HG03108 (cell line): Measurements from ENCODE around the gene BABAM2.
"Not testable (repeated sequence)": the region's sequence is repeated elsewhere in the genome, so short reads cannot be mapped to it uniquely, and the experiment has no call there.

ENCODE experiments used
- ATAC-seq: cut with Tn5 transposase; IDR thresholded peaks from one replicate; pipeline ENCODE4 v1.9.1; 2021; ENCODE audit warnings: moderate library complexity; ENCODE audit not compliant: unreplicated experiment

The BABAM2 gene

DNA sequence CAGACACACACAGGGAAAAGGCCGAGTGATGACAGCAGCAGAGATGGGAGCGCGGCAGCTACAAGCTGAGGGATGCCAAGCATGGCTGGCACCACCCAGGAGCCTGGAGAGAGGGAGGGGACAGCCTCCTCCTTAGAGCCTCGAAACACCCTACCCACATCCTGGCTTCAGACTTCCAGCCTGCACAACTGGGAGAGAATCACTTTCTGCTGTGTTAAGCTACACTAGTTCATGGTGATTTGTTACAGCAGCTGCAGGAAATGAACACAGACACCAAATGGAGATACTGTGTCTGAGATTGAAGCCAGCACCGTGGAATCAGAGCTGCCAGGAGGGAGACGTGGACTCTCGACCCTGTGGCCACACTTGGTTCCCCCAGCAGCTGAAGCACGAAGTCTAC is 474.6 kb downstream of the BABAM2 start:
- no peak for ATAC-seq

DNA sequence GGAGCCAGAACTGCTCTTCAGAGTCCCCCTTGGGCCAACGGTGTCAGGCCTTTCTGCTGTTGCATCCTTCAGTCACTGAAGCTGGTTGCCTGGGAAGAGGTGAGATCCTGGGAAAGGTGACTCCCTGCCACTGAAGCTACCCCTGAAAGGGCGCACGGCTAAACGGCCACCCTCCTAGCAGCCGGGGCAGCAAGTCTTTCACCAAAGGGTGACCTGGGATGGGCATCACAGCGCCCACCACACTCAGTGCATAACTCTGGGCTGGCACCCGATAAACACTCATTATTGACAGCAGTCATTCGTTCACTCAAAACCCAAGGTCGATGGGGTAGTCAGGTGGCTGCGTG is 475.6 kb downstream of the BABAM2 start:
- no peak for ATAC-seq

DNA sequence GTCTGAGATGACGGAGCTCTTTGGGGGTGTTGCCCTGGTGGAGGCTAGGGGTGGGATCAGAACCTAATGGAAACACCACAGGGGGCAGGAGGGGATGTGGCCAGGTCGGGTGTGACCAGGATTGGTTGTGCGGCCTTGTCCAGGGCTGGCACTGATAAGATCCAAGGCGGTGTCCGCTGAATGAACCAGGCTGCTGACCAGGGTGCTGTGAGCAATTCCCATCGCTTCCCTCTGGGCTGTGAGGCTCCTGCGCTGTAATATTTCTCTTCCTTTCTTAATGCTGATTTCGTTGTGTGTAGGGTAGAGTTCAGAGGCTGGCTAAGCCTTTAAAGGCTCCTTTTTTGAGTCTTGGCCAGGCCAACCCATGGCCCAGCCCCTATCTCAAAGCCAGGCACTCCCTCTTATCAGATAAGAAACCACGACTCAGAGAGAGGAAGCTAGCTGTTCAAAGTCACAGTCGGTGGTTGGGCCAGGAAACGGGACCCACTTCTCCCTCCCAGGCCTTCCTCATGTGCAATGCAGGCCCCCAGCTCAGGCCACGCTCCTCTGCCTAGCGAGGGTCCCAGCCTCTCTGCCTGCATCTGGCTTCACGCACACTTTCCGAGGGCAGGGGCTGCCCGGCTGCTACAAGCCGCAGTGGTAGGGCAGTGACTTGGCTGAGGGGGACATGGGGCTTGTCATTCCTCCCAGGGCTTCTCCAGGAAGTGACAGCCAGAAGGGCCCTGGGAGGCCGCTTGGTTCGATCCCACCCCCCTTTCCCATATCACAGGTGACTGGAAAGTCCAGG is 476.2 kb downstream of the BABAM2 start:
- ATAC-seq, result no peak

DNA sequence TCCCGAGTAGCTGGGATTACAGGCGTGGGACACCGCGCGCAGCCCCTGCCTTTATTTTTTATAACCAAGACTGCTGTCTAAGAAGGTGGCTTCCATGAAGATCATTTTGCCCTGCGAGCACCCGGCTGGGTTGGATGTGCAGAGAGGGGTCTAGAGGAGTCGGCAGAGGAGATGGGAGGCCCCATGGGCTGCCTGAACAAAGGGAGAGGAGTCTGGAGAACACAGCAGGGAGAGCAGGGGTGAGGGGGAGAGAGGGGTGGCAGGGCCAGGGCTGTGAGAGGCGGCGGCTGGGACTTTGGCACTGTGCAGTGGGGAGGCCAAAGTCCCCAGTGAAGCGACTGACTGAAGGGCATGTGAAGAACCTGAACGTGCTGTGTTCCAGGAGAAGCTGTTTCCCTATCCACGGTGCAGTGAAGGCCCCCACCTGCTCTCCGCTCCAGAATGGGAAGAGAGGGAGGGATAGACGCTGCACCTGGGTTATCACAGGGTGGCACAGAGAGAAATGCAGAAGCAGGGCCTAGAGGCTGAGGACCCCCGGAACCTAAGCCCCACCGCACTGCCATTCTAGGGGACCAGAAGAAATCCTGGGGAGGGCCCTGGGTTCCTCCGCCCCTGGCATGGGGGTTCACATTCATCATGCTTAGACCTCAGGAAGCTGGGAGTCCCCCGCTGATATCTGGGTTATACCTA is 477.3 kb downstream of the BABAM2 start:
- no peak for ATAC-seq

DNA sequence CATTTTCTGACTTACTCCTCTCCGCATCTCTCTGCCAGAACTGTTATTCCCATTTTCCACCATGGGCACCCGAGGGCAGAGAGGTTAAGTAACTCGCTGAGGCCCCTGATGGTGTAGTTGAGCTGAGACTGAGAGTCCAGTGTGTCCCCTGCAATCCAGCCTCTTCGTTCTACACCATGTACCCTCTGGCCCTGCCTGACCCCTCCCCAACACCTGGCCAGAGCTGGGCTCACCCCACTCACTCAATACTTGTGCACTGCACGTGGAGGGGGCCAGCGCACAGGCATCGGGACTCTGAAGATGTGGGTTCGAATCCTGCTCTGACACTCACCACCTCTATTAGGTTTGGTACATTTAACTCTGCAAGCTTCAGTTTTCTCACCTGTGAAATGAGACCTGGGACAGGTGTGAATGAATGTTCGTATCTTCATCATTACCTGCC is 477.8 kb downstream of the BABAM2 start:
- no peak for ATAC-seq

DNA sequence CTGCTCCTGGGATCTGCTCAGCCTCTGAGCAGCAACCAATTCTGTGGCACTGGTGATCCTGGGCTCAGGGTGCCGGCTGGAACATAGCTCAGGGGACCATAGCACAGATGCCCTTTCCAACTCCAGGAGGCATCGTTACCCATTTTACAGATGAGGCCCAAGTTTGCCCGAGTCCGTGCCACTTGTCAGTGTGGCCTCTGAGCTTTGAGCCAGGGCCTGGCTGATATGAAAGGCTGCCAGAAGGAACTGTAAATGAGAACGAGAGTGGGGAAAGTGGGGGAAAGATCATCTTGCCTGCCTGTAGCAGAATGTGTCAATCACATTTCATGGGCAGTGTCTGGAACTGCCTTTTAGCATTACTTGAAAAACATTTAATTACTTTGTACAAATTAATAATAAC is 478.8 kb downstream of the BABAM2 start:
- no peak for ATAC-seq

DNA sequence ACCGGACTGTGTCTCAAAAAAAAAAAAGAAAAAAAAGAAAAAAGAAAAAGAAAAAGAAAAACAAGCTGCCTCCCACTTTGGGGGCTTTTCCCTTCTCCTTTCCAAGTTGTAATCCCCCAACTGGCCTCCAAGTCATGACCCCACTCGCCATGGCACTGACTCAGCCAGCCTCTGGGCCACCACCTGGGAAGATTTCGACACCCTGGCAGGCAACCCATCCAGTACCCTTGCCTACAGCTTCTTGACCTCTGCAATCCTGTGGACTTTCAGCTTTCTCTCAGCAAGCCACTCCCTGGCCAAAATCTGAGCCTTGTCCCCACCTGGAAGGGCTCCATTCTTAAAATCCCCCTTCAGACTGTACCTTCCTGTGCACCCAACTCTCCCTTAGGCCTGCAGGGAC is 479.8 kb downstream of the BABAM2 start:
- no peak for ATAC-seq

DNA sequence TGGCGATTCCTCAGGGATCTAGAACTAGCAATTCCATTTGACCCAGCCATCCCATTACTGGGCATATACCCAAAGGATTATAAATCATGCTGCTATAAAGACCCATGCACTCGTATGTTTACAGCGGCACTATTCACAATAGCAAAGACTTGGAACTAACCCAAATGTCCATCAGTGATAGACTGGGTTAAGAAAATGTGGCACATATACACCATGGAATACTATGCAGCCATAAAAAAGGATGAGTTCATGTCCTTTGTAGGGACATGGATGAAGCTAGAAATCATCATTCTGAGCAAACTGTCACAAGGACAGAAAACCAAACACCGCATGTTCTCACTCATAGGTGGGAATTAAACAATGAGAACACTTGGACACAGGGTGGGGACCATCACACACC is 481.2 kb downstream of the BABAM2 start:
- ATAC-seq, result not testable (repeated sequence)

DNA sequence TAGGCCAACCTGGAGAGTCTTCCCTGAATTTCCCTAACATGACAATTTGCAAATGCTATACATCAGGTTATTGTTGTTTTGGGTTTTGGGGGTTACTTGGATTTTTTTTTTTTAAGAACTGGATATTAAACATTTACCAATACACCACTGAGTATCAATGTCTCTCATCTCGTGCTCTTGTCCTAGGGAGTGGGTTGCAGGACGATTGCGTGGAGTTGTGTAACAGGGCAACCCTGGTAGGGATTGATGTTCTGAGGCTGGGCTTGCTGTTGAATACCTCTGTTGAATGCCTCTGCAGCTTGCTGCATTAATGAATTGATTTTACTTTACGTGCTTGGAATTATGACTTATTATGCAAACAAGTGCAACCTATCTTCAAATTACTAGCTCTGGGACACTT is 483.3 kb downstream of the BABAM2 start:
- ATAC-seq, result no peak

DNA sequence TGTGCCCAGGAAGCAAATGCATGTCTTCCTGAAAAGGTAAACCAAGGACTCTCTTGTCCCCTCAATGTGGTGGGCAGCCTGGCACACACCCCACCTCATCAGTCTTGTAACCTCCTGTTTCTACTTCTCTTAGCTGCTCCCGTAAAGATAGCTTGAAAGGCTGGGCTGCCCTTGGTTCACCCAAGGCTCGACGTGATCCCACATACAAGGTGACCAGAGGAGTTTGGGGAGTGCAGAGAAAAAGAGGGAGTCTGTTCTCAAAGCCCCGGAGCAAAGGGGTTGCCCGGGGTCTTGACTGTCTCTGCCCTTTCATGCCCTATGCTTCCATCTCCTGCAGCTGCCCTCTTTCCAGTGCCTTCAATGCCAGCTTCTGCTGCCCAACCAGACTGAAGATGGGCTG is 483.8 kb downstream of the BABAM2 start:
- no peak for ATAC-seq

DNA sequence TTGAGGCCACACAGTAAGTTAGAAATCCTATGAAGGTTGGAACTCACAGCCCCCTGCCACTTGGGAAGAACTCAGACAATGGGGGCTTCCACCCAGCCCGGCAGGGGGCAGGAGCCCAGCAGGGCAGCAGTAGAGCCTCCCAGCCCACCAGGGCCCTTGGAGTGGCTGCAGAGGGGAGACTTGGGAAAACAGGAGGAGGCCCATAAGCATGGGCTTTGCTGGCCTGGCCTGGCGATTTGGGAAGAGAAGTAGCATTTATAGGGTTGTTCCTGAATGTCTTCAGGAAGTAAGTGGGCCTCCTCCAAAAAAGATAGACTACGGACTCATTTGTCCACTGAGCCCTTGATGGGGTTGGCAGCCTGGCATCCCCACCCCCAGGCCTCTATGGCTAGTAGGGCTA is 484.7 kb downstream of the BABAM2 start:
- ATAC-seq, result no peak

DNA sequence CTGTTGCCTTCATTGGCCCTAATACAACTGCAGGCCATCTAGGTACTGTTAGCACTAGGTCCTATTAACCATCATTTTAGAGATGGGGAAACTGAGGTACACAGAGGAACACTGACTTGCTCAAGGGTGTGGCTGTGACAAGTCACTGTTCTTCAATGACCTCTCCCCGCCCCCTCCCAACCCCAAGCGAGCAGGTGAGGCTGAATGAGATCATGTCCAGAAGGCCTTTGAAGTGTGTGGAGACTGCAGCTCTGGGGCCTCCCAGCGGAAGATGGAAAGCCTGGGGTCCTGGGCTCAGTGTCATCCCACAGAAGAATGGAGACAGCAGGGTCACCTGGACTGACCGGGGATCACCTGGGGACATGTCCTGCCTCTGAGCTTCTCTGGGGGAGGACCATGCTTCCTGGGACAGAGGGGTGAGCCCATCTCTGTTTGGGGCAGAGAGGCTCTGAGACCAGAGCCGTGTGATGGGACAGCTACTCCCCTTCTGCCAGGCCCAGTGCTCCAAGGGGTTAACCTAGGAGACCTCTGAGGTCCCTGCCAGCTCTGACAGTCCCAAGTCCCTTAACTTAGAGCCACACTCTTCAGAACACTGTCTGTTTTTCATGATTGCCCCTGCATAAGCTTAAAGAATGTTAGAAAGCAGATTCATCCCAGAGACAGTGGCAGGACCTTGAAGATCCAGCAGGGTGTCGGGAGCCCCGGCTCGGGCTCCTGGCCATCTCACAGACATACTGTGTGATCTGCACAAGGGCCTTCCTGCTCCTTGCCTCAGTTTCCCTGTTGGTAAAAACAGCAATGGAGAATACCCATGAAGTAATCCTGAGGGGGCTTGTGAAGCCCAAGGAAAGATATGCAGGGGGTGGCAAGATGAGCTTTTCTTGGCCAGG is 485.5 kb downstream of the BABAM2 start:
- ATAC-seq, result no peak

DNA sequence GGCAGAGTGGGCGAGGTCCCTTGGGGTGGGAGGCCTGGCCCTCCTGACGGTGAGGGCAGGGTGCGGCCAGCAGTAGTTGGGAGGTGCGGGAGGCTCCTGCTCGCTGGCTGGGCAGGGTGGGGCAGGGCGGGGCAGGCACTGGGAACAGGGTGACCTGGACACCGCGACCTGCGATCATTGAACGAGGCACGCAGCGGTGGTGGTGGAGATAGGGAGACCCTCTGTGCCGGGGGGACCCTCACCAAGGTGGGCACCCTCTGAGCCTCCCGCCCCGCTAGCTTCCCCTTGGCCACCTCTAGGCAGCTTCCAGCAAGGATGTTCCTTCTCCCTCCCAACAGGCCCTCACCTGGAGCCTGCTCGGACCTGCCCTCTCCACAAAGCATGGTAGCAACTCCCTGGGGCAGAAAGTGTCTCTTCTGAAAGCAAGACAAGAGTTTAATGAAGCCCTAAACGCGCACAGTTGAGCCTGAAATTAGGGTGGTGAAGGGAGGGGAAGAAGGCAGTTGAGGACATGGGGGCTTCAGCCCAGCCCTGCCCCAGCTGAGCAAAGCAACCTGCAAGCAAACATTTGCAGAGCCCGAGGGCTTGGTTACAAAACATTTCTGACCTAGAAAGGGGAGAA is 486.8 kb downstream of the BABAM2 start:
- ATAC-seq, result no peak

DNA sequence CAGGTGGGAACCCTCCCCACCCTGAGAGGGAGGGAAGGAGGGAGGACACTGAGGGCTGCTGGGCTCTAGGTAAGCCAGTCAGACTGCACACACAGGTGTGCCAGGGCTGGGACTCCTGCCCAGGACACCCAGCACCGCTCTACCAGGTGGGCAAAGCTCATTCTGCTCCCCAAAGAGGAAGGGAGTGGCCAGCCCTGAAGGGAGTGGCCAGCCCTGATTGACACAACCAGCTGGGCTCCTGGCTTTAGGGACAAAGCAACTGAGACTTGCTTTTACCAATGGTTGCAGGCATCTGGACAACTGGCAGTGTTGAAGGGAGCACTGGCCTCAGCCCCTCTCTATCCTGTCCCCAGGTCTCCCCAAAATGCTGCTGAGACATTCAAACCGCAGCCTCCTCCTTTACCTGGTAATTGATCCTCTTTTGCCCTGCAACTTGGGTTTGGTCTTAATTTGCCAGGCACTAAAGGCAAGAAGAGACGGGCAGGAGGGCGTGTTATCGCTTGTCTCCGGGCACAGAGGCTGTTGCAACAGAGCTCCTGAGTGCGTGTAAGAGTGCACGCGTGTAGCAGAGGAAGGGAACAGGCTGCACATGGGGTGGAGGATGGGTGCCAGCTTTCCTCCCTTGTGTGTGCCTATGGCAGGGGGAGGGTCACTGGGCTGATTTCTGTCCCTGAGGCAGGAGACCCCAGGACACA is 487.6 kb downstream of the BABAM2 start:
- ATAC-seq, result no peak

DNA sequence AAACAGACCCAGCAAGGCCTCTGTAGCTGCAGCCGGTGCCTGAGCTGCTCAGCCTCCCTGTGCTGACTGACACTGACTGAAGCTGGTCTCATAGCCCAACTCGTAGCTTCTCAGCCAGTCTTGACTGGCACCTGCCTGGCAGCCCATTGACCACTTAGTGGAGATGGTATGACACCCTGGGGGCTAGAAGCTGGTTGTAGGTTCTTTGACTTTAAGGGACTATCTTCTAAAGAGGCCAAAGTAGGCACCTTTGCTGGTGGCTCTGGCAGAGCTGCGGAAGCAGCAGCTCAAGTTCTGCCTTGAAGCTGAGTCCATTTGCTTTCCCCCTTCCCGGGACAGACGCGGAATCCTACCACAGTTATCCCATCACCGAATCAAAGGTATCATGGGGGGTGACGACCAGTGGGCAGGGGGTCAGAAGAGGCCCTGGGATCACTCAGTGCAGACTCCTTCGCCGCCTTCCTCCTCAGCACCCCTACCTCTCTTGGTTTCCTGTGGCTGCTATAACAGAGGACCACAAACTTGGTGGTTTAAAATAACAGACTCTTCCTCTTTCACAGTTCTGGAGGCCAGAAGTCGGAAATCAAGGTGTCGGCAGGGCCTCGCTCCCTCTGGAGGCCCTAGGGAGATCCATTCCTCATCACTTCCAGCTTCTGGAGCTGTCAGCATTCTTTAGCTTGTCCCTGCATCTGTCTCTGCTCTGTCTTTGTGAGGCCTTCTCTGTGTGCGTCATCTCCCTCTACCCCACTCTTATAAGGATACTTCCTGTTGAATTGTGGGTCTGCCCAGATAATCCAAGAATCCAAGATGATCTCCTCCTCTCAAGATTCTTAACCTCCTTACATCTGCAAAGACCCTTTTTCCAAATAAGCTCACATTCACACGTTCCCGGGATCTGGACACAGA is 488.4 kb downstream of the BABAM2 start:
- no peak for ATAC-seq

DNA sequence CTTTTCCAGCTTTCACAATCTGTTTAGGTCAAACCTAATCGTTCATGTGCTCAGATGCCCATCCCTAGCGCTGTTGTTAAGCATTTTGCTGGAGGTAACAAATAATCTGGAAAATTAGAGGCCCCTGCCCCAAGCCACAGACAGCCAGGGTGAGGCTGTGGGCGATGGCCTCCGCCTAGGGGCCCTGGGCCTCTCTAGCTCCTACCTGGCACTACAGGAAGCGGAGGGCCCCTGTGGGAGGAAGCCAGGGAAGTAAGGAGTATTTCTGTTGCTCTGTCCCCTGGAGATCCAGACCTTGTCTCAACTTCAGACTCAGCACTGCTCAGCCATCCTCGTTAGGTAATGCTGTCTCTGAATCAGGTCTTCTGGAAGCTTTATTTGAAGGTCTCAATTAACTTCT is 489.7 kb downstream of the BABAM2 start:
- ATAC-seq, result no peak

DNA sequence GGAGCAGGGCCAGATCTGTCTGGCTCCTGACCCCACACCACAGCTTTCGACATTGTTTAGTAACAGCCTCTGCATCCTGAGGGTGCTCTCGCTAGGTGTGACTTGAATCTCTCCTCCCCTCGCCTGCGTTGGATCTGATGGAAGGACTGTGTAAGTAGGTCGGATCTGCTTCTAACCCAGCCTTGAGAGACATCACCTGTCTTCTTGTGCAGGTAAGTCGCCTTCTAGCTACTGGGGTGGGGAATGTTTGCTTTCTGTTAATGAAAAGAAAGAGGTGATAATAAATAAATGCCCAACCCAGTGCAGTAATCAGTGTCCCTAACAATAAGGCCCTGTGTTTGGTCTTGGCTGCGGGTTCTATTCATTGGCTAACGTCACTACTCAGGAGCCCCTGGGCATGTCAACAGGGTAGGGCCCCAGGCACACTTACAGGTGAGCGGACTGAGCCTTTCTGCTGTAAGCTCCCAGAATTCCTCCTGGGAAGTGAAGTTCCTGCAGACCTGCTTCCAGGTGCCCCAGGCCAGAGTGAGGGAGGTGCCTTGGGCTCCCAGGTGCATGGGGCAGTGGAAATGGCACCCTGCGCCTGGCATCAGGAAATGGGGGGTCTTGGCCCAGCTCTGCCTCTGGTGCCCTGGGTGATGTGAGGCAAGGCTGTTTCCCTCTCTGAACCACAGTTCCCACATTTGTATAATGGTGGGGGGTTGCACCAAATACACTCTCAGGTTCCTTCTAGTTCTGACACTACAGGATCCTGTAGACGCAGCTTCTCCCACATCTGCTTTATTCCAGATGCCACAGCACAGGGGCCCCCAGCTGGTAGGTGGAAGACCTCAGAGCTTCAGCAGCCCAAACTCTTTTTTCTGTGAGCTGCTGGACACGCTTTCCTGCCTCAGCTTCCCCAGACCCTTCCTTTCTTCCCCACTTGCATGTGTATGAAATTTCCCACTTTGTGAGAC is 491.0 kb downstream of the BABAM2 start:
- ATAC-seq, result no peak

DNA sequence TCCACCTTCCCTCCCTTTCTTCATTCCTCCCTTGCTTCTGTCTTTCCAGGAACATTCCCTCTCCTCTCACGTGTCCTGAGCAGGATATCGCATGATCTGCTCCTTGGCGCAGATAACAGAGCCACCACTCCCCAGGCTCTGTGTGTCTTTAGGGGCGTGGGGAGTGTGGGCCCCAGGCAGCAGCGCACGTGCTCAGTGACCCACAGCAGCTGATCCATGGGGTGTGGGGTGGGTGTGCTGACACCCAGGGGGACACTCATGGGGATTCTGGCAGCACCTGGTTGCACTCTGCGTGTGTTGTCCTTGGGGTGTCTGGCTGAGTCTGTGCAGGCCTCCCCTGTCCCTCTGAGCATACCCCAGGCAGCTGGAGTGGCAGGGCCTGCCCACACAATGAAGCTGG is 492.2 kb downstream of the BABAM2 start:
- no peak for ATAC-seq
